Stimulated activated CD8-positive, alpha-beta memory T cell treated with anti-CD3 and anti-CD28 coated beads, Interleukin-4, amount 100 ng/mL, for 24 hours (primary cell): ENCODE results near the gene LRCH1.
A peak's percentile ranks its signal among the peaks of the same experiment; 100 is the strongest.
"Not testable (repeated sequence)": the region's sequence is repeated elsewhere in the genome, so short reads cannot be mapped to it uniquely, and the experiment has no call there.

ENCODE experiments used
- DNase-seq: peaks from one replicate; pipeline ENCODE4 v3.0.0-alpha.2; 2020; ENCODE audit warnings: low read depth

Gene LRCH1

GRCh38 chr13:46753137-46753536 is 200.2 kb downstream of the LRCH1 start:
- no peak for DNase-seq

GRCh38 chr13:46753917-46754316 is 200.9 kb downstream of the LRCH1 start:
- no peak for DNase-seq

- DNase-seq = no peak
Measured at GRCh38 chr13:46754812-46755211, 201.8 kb downstream of the LRCH1 start.

DNA sequence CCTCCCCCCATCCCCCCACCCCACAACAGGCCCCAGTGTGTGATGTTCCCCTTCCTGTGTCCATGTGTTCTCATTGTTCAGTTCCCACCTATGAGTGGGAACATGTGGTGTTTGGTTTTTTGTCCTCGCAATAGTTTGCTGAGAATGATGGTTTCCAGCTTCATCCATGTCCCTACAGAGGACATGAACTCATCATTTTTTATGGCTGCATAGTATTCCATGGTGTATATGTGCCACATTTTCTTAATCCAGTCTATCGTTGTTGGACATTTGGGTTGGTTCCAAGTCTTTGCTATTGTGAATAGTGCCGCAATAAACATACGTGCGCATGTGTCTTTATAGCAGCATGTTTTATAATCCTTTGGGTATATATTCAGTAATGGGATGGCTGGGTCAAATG is 202.5 kb downstream of the LRCH1 start:
- not testable (repeated sequence) for DNase-seq

DNA sequence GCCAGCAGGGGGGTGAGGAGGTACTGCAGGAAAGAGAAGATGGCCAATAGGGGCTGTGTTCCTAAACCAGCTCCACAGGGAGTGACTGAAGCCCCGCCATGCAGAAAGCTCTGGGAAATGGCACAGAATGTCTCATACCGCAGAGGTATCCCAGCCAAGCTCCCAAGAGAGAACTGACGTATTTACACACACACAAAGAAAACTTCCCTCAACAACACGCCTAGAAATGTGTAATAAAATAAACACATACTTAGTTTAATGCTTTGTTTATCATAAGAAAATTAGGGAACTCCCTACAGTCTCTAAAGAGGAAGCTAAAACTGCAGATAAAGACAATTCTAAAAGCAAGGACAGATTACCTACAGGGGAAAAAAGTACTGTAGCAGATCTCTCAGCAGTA is 204.0 kb downstream of the LRCH1 start:
- no peak for DNase-seq

DNA sequence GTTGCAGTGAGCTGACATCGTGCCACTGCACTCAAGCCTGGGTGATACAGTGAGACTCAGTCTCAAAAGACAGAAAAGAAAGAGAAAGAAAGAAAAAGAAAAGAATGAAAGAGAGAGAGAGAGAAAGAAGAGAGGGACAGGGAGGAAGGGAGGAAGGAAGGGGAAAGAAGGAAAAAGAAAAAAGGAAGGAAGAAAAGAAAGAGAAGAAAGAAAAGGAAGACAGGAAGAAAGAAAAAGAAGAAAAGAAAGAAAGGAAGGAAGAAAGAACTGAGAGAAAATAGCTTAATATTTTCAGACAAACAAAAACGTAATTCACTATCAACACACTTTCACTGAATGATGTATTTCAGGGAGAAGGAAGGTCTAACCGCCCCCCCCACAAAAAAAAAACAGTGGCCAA is 204.7 kb downstream of the LRCH1 start:
- no peak for DNase-seq

DNA sequence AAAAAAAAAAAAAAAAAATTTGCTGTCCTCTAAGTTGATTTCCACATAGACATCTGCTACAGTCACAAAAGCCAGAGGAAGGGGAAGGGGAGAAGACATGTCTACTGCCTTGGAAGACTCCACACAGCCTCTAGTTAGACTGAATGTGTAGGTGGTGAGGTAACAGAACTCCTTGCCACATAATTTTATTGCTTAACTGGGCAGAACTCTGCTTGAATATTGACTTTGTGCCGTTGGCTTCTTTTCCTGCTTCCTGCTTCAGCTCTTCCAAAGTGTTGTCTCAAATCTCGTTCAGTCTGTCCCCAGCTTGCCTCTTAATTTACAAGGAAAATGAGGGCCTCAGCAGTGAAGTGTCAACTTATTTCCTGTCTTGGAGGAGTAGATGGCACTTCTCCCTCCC is 206.9 kb downstream of the LRCH1 start:
- no peak for DNase-seq

DNA sequence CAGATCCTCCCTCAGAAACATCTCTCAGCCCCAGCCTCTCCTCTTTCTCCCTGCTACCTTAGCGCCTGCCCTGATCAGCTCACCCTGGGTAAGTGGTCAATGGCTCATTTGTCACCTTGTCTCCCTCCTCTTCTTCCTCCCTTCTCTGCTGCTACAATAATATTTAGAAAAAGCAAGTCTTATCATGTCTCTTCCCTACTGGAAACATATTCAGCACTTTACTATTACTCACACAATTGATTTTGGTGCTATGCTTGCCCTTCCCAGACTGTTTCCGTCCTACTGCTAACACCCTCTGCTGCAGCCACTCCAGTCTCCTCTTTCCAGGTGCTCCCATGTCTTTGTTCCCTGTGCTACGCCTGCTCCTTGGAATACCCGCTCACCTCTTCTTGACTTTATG is 208.2 kb downstream of the LRCH1 start:
- no peak for DNase-seq

DNA sequence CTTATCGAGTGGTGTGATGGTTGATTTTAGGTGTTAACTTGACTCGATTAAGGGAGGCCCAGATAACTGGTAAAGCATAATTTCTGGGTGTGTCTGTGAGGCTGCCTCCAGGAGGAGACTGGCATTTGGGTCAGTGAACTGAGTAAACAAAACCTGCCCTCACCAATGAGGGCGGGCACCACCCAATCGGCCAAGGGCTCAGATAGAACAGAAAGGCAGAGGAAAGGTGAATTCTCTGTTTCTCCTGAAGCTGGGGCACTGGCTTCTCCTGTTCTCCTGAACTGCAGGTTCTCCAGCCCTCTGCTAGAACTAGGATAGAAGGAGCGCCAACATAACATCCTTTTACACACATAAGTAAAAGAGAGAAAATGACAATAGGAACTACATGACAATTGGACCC is 208.9 kb downstream of the LRCH1 start:
- DNase-seq = no peak

DNA sequence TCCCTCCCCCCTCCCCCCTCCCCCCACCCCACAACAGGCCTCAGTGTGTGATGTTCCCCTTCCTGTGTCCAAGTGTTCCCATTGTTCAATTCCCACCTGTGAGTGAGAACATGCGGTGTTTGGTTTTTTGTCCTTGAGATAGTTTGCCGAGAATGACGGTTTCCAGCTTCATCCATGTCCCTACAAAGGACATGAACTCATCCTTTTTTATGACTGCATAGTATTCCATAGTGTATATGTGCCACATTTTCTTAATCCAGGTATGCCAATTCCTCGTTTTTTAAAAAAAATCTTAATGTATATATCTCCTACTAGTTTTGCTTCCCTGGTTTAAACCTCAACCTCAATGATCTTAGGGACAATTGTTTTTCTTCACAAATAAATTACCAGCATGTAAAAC is 217.0 kb downstream of the LRCH1 start:
- not testable (repeated sequence) for DNase-seq

GRCh38 chr13:46771693-46772092 is 218.7 kb downstream of the LRCH1 start:
- DNase-seq = no peak

DNA sequence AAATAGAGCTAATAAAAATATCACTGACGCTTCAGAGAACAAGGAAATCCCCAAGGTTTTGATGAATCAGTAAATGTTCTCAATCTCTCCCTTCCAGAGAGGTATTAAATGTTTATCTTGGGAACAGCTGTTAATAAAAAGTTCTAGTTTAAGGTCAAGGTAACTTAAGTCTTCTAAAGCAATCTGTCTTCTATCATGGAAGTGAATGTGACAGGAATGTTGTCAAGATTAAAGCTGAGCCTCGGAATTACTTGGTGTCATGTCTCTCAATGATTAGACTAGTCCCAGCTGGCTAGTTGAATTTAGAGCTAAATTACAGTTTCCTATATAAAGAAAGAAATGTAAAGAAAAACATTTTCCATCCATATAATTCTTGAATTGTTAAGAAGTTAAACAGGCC is 220.6 kb downstream of the LRCH1 start:
- DNase-seq = no peak

DNA sequence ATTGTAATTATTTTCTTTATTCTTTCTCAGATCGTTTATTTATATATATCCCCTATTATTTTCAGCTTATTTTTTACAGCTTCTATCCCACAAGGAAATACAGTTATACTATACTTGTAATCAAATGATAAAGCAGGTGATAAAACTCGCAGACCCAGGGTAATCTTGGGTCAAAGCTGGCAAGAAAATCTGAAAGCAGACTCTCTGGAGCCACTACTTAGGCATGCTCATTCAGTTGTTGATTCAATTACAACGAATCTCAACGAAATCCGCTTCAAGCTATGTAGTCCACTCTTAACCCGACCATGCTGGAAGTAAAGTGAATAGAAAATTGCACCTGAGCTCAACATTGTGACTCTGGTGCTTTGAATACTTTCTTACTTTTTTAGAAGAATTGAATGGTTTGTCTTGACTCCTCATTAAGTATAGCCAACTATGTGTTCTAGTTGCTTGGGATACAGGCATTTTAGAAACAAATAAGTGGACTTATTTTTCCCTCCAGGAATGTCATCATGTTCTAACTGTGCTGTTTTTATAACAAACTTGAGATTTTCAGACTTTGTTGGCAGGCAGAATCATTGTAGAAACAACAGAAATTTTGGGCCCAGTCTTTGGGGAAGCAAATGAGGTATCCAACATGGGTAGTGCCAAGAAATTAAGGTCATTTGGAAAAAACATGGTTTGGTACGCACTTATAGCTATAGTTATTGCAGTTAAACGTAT is 222.6 kb downstream of the LRCH1 start:
- no peak for DNase-seq

DNA sequence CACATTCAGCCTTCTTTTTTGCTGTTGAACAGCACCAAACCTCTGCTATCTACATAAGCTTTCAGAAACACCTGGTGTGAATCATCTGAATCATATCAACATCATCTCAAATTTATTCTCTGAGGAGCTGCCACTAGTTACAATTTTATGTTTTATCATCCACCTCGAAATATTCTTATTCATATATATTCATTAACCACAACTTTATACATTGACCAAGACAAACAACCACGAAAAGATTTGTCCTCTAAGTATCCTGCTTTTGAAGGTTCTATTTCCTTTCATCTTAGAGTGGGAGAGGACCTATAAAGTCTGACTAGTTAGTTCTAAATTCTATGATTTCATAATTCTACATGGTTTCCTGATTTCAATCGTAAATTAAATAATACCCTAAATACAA is 225.1 kb downstream of the LRCH1 start:
- DNase-seq = no peak

- DNase-seq = no peak
Measured at GRCh38 chr13:46778890-46779289, 225.9 kb downstream of the LRCH1 start.

DNA sequence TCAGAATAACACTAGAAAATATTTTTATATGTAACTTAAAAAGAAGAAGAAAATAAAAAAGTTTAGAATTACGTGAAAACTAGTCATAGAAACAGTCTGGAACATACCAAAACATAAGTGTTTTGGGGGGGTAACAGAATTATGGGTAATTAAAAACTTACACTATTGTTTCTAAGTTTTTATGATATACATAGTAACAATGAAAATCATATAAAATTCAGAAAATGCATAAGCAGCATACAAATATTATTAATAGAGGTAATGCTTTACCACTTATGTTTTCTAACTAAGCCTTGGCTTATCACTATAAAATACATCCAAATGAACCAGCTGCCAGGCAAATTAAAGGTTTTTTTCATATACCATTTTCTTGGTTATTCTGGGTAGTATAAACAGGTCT is 229.1 kb downstream of the LRCH1 start:
- DNase-seq = no peak

- DNase-seq = no peak
Measured at GRCh38 chr13:46782691-46783090, 229.7 kb downstream of the LRCH1 start.

- no peak for DNase-seq
Measured at GRCh38 chr13:46783504-46783903, 230.5 kb downstream of the LRCH1 start.

- DNase-seq = no peak
Measured at GRCh38 chr13:46795321-46795720, 242.4 kb downstream of the LRCH1 start.

- DNase-seq = no peak
Measured at GRCh38 chr13:46796129-46796514, 243.2 kb downstream of the LRCH1 start.

- DNase-seq = peak; percentile 89
Measured at GRCh38 chr13:46796515-46797474, 243.8 kb downstream of the LRCH1 start, which contains the start of gene ESD. TSS of gene ESD (minus strand) at chr13:46797161. CDS start at chr13:46791413, 5,748 bp downstream.

GRCh38 chr13:46797501-46798237 is 244.7 kb downstream of the LRCH1 start:
- DNase-seq = no peak

DNA sequence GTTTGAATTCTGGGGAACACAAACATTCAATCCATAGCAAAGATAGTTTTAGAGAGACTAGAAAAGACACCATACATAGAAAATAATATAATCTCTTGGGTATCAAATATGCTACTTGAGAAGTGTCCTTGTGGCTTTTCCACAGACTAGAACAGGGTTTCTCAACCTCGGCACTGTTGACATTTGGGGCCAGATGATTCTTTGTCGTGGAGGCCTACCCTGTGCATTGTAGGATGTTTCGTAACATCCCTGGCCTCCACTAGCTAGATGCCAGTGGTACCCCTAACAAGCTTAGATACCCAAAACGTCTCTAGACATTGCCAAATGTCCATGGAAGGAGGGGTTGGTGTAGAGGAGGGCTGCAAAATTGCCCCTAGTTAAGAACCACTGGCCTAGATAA is 246.2 kb downstream of the LRCH1 start:
- no peak for DNase-seq
